H9 (cell line): ENCODE data around the gene LPP. TPM values are rescaled to one million over a fixed set of nuclear protein-coding genes. Genes with fewer than 3 reads are reported as not detected.

Source experiments
- DNase-seq: peaks from one replicate; pipeline ENCODE4 v3.0.0-alpha.2; 2017
- H2AFZ ChIP-seq: one replicate; pipeline ENCODE4 v1.6.1; 2013; ENCODE audit warnings: mild to moderate bottlenecking, low read length, control low read depth, moderate library complexity
- H2AK5ac ChIP-seq: 2 replicates; pipeline ENCODE4 v1.6.1; 2013; ENCODE audit warnings: low read length, control low read depth, mixed read lengths; ENCODE audit not compliant: insufficient read length
- H2BK120ac ChIP-seq: one replicate; pipeline ENCODE4 v1.6.1; 2013; ENCODE audit warnings: low read depth, mild to moderate bottlenecking, low read length, control low read depth, inconsistent platforms; ENCODE audit not compliant: poor library complexity, severe bottlenecking
- H2BK12ac ChIP-seq: 2 replicates; pipeline ENCODE4 v1.6.1; 2013; ENCODE audit warnings: low read length, control low read depth, mixed read lengths, low read depth; ENCODE audit not compliant: insufficient read length
- H2BK15ac ChIP-seq: 2 replicates; pipeline ENCODE4 v1.6.1; 2013; ENCODE audit warnings: low read depth, low read length, control low read depth
- H2BK20ac ChIP-seq: one replicate; pipeline ENCODE4 v1.6.1; 2013; ENCODE audit warnings: low read depth, mild to moderate bottlenecking, low read length, control low read depth, inconsistent platforms; ENCODE audit not compliant: poor library complexity, severe bottlenecking
- H2BK5ac ChIP-seq: 2 replicates; pipeline ENCODE4 v1.6.1; 2013; ENCODE audit warnings: low read length, control low read depth, mixed read lengths; ENCODE audit not compliant: insufficient read length
- H3K14ac ChIP-seq: 2 replicates; pipeline ENCODE4 v1.6.1; 2013; ENCODE audit warnings: low read length, control low read depth; ENCODE audit not compliant: insufficient read depth
- H3K18ac ChIP-seq: 2 replicates; pipeline ENCODE4 v1.6.1; 2013; ENCODE audit warnings: low read depth, mild to moderate bottlenecking, mixed read lengths, low read length, control low read depth; ENCODE audit not compliant: insufficient read length
- H3K23ac ChIP-seq: 2 replicates; pipeline ENCODE4 v1.6.1; 2013; ENCODE audit warnings: low read length, control low read depth, mixed read lengths, low read depth; ENCODE audit not compliant: insufficient read length
- H3K23me2 ChIP-seq: 2 replicates; pipeline ENCODE4 v1.6.1; 2013; ENCODE audit warnings: low read depth, mild to moderate bottlenecking, mixed read lengths, low read length, control low read depth; ENCODE audit not compliant: insufficient read length, poor library complexity, severe bottlenecking
- H3K27ac ChIP-seq: 2 replicates; pipeline ENCODE4 v1.5.1; 2013; ENCODE audit warnings: low read length, control low read depth, mixed read lengths, low read depth; ENCODE audit not compliant: insufficient read length
- H3K27me3 ChIP-seq: 2 replicates; pipeline ENCODE4 v1.6.1; 2013; ENCODE audit warnings: low read length, control low read depth, inconsistent platforms; ENCODE audit not compliant: insufficient read depth
- H3K4ac ChIP-seq: 2 replicates; pipeline ENCODE4 v1.6.1; 2013; ENCODE audit warnings: low read depth, mild to moderate bottlenecking, control low read depth, inconsistent platforms, low read length, moderate library complexity
- H3K4me1 ChIP-seq: 2 replicates; pipeline ENCODE4 v1.6.1; 2013; ENCODE audit warnings: low read length, control low read depth, inconsistent platforms; ENCODE audit not compliant: insufficient read depth
- H3K4me2 ChIP-seq: 2 replicates; pipeline ENCODE4 v1.6.1; 2013; ENCODE audit warnings: low read length, control low read depth, mixed read lengths; ENCODE audit not compliant: insufficient read length, insufficient read depth
- H3K56ac ChIP-seq: 2 replicates; pipeline ENCODE4 v1.6.1; 2013; ENCODE audit warnings: low read depth, mild to moderate bottlenecking, mixed read lengths, low read length, control low read depth; ENCODE audit not compliant: insufficient read length
- H3K79me1 ChIP-seq: 2 replicates; pipeline ENCODE4 v1.6.1; 2013; ENCODE audit warnings: low read depth, mild to moderate bottlenecking, moderate library complexity, low read length, control low read depth, inconsistent platforms; ENCODE audit not compliant: insufficient read depth, poor library complexity, severe bottlenecking
- H3K79me2 ChIP-seq: 2 replicates; pipeline ENCODE4 v1.6.1; 2013; ENCODE audit warnings: low read length, control low read depth, inconsistent platforms; ENCODE audit not compliant: insufficient read depth
- H3K9ac ChIP-seq: 2 replicates; pipeline ENCODE4 v1.6.1; 2013; ENCODE audit warnings: low read length, control low read depth, mixed read lengths; ENCODE audit not compliant: insufficient read length; ENCODE audit errors: extremely low read depth
- H3K9me3 ChIP-seq: one replicate; pipeline ENCODE4 v1.6.1; 2013; ENCODE audit warnings: low read depth, low read length, inconsistent platforms; ENCODE audit not compliant: control insufficient read depth
- H3T11ph ChIP-seq: one replicate; pipeline ENCODE4 v1.6.1; 2013; ENCODE audit warnings: mild to moderate bottlenecking, low read length, control low read depth, inconsistent platforms
- H4K20me1 ChIP-seq: one replicate; pipeline ENCODE4 v1.6.1; 2013; ENCODE audit not compliant: control insufficient read depth, insufficient read length, insufficient read depth
- H4K5ac ChIP-seq: 2 replicates; pipeline ENCODE4 v1.6.1; 2013; ENCODE audit warnings: low read depth, mild to moderate bottlenecking, mixed read lengths, low read length, control low read depth; ENCODE audit not compliant: insufficient read length
- H4K8ac ChIP-seq: replicated peaks from 2 replicates; pipeline ENCODE4 v1.6.1; 2013; ENCODE audit warnings: low read length, control low read depth, mixed read lengths, low read depth; ENCODE audit not compliant: insufficient read length
- H4K91ac ChIP-seq: 2 replicates; pipeline ENCODE4 v1.6.1; 2013; ENCODE audit warnings: low read depth, mild to moderate bottlenecking, moderate library complexity, mixed read lengths, low read length, control low read depth; ENCODE audit not compliant: insufficient read length
- H3K27ac Mint-ChIP-seq, 3 experiments: 2 replicates in 2 of 3; 3 replicates in 1 of 3; pipeline ENCODE4 v1.8.0; 2020 to 2021; ENCODE audit warnings: mixed read lengths in 3 of 3, mild to moderate bottlenecking in 1 of 3, moderate library complexity in 1 of 3
- H3K27me3 Mint-ChIP-seq: 2 replicates; pipeline ENCODE4 v1.8.0; 2021; ENCODE audit warnings: low read depth, mild to moderate bottlenecking, moderate library complexity, mixed read lengths
- H3K36me3 Mint-ChIP-seq, 3 experiments: 2 replicates in 2 of 3; 3 replicates in 1 of 3; pipeline ENCODE4 v1.8.0; 2020 to 2021; ENCODE audit warnings: low read depth in 3 of 3, mixed read lengths in 3 of 3; ENCODE audit not compliant: insufficient read depth in 1 of 3
- H3K4me1 Mint-ChIP-seq, 2 experiments: 2 replicates each; pipeline ENCODE4 v1.8.0; 2020; ENCODE audit warnings: mixed read lengths in 2 of 2
- H3K4me3 Mint-ChIP-seq, 2 experiments: 2 replicates in 1 of 2; 3 replicates in 1 of 2; pipeline ENCODE4 v1.8.0; 2020 to 2021; ENCODE audit warnings: mild to moderate bottlenecking in 2 of 2, mixed read lengths in 2 of 2, moderate library complexity in 1 of 2
- H3K9me3 Mint-ChIP-seq, 2 experiments: 2 replicates in 1 of 2; 3 replicates in 1 of 2; pipeline ENCODE4 v1.8.0; 2020; ENCODE audit warnings: mild to moderate bottlenecking in 2 of 2, mixed read lengths in 2 of 2, moderate library complexity in 1 of 2
- CTCF ChIP-seq: fragments of 200-600 bp; sonication (generic); conservative IDR thresholded peaks from 3 replicates; pipeline ENCODE4 v1.8.0; 2021; ENCODE audit warnings: antibody characterized with exemption, mild to moderate bottlenecking
- WGBS: extraction: QIAGEN DNeasy Blood & Tissue Kit; methylation state at CpG from one replicate; pipeline ENCODE4 v1.1.7; 2013; ENCODE audit warnings: missing lambda C conversion rate, low lambda C conversion rate, mixed read lengths; ENCODE audit not compliant: insufficient read length; ENCODE audit errors: extremely low coverage; 5-methylcytosine and 5-hydroxymethylcytosine counted together
- total RNA-seq: library from RNA; stranded (reverse); gene quantifications from 2 replicates; pipeline ENCODE4 v1.2.1, GENCODE V29; 2021

Gene LPP
- total RNA-seq, 1 experiment from 2014 or later: 64.6 TPM

GRCh38 chr3:188526057-188526456, 372.1 kb downstream of the LPP start:
- no peak for TF ChIP-seq CTCF
- no peak overlapping the region for H2BK5ac ChIP-seq
- no peak overlapping the region for H2BK12ac ChIP-seq
- H2AK5ac ChIP-seq: no peak overlapping the region
- no peak overlapping the region for H4K91ac ChIP-seq
- no peaks in the 10 kb centered on the region for H3K23me2 ChIP-seq
- Mint-ChIP-seq H3K27me3 (no peaks in the 10 kb centered on the region), H3K9me3 (no peaks in the 10 kb centered on the region), H3K4me3 (no peak overlapping the region), H3K27ac (no peak overlapping the region; a peak in 1 of 7 replicates), H3K4me1 (peaks cover 0 to 5% of the 10 kb centered on the region in 2 experiments; a peak in 1 of 4 replicates), H3K36me3 (peaks cover 0 to 7% (median 2%) of the 10 kb centered on the region in 3 experiments; a peak in 3 of 7 replicates)
- no peak overlapping the region for H3K9ac ChIP-seq
- H3K23ac ChIP-seq: no peak overlapping the region
- no peak overlapping the region for H2BK20ac ChIP-seq
- no peak overlapping the region for H2AFZ ChIP-seq
- no peaks in the 10 kb centered on the region for H3K79me2 ChIP-seq
- no peak overlapping the region for H3K4ac ChIP-seq
- no peak overlapping the region for H2BK15ac ChIP-seq
- DNase-seq: no peak
- no peak overlapping the region for H3K4me2 ChIP-seq
- H3K27me3 ChIP-seq: no peaks in the 10 kb centered on the region
- H3K18ac ChIP-seq: no peak overlapping the region
- H4K8ac ChIP-seq: no peak overlapping the region
- H3K56ac ChIP-seq: no peak overlapping the region
- no peak overlapping the region for H3T11ph ChIP-seq
- H3K79me1 ChIP-seq: peaks cover 3% of the 10 kb centered on the region
- no CpG with 5 or more reads among the region's 5 CpGs for WGBS
- H2BK120ac ChIP-seq: no peak overlapping the region
- no peak overlapping the region for H4K5ac ChIP-seq
- no peak overlapping the region for H3K27ac ChIP-seq
- H4K20me1 ChIP-seq: no peaks in the 10 kb centered on the region
- H3K9me3 ChIP-seq: no peaks in the 10 kb centered on the region
- H3K14ac ChIP-seq: no peak overlapping the region
- no peaks in the 10 kb centered on the region for H3K4me1 ChIP-seq
